Ishikawa (cell line): ENCODE results near the gene P2RX1.

Source experiments
- CEBPB ChIP-seq: IDR thresholded peaks from 2 replicates; pipeline ENCODE4 v1.6.1; 2012
- CREB1 ChIP-seq: IDR thresholded peaks from 2 replicates; pipeline ENCODE4 v1.6.1; 2012; ENCODE audit warnings: low read depth
- EGR1 ChIP-seq: IDR thresholded peaks from 2 replicates; pipeline ENCODE4 v1.6.1; 2012
- EP300 ChIP-seq: IDR thresholded peaks from 2 replicates; pipeline ENCODE4 v1.6.1; 2012; ENCODE audit warnings: borderline replicate concordance
- FOXM1 ChIP-seq: IDR thresholded peaks from 2 replicates; pipeline ENCODE4 v1.6.1; 2012; ENCODE audit warnings: low read depth, borderline replicate concordance
- MAX ChIP-seq: IDR thresholded peaks from 2 replicates; pipeline ENCODE4 v1.6.1; 2012
- NFIC ChIP-seq: IDR thresholded peaks from 2 replicates; pipeline ENCODE4 v1.6.1; 2012
- RAD21 ChIP-seq: IDR thresholded peaks from 2 replicates; pipeline ENCODE4 v1.6.1; 2012; ENCODE audit warnings: low read depth
- REST ChIP-seq: IDR thresholded peaks from 2 replicates; pipeline ENCODE4 v1.6.1; 2012; ENCODE audit warnings: low read depth, mild to moderate bottlenecking
- TAF1 ChIP-seq: IDR thresholded peaks from 2 replicates; pipeline ENCODE4 v1.6.1; 2012; ENCODE audit warnings: low read depth, mild to moderate bottlenecking
- TCF12 ChIP-seq: IDR thresholded peaks from 2 replicates; pipeline ENCODE4 v1.6.1; 2012; ENCODE audit warnings: low read depth
- TEAD4 ChIP-seq: IDR thresholded peaks from 2 replicates; pipeline ENCODE4 v1.6.1; 2012
- USF1 ChIP-seq: IDR thresholded peaks from 2 replicates; pipeline ENCODE4 v1.6.1; 2012
- YY1 ChIP-seq: IDR thresholded peaks from 2 replicates; pipeline ENCODE4 v1.6.1; 2012; ENCODE audit warnings: low read depth
- ZBTB7A ChIP-seq: IDR thresholded peaks from 2 replicates; pipeline ENCODE4 v1.6.1; 2012; ENCODE audit warnings: low read depth

The P2RX1 gene

DNA sequence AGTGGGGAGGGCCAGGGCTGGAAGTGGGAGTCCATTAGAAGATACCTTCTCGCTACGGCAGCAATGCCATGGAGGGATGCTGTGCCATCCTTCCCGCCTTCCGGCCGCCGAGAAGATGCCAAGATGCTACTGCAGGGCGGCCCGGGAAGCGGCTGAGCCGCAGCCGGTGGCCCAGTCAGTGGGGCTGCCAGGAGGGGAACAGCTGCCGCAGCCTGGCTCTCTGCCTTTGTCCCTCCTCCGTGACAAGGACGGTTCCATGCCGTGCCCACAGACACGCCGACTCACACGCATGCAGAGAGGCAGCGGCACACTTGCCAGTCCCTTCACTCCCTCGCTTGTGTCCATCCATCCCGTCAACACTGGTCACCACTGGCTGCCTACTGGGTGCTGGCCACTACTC is 50.0 kb downstream of the P2RX1 start:
- TF ChIP-seq MAX: no peak
- TF ChIP-seq CEBPB: no peak
- no peak for TF ChIP-seq RAD21
- no peak for TF ChIP-seq EGR1
- no peak for TF ChIP-seq ZBTB7A
- no peak for TF ChIP-seq USF1
- no peak for TF ChIP-seq TAF1
- TF ChIP-seq REST: no peak
- TF ChIP-seq EP300: no peak
- no peak for TF ChIP-seq TCF12
- no peak for TF ChIP-seq FOXM1
- TF ChIP-seq CREB1: no peak
- TF ChIP-seq NFIC: no peak
- no peak for TF ChIP-seq TEAD4
- TF ChIP-seq YY1: no peak

- TF ChIP-seq TEAD4 (no peak), USF1 (no peak), CREB1 (no peak), MAX (no peak), TAF1 (no peak), RAD21 (no peak), EGR1 (no peak), NFIC (no peak), FOXM1 (no peak), CEBPB (no peak), ZBTB7A (no peak), REST (no peak), EP300 (no peak), YY1 (no peak), TCF12 (no peak)
Observed at GRCh38 chr17:3865176-3865575, 51.1 kb downstream of the P2RX1 start.

GRCh38 chr17:3864534-3864933 is 51.7 kb downstream of the P2RX1 start:
- no peak for TF ChIP-seq FOXM1
- no peak for TF ChIP-seq YY1
- no peak for TF ChIP-seq TCF12

- no peak for TF ChIP-seq CEBPB
- no peak for TF ChIP-seq TAF1
- TF ChIP-seq EP300: no peak
- no peak for TF ChIP-seq REST
- no peak for TF ChIP-seq USF1
- TF ChIP-seq TEAD4: no peak
- TF ChIP-seq CREB1: no peak
- TF ChIP-seq TCF12: no peak
- TF ChIP-seq MAX: no peak
- no peak for TF ChIP-seq ZBTB7A
- no peak for TF ChIP-seq RAD21
- no peak for TF ChIP-seq FOXM1
- TF ChIP-seq EGR1: no peak
- no peak for TF ChIP-seq NFIC
- no peak for TF ChIP-seq YY1
Observed at GRCh38 chr17:3861761-3862681, 54.2 kb downstream of the P2RX1 start.
